Measurements from ENCODE around the gene FAT4. TPM values are rescaled to one million over a fixed set of nuclear protein-coding genes. Genes with fewer than 3 reads are reported as not detected.

The FAT4 gene
- total and polyA plus RNA-seq, 2 of the 8 experiments (the other 6 are each of a cell fraction or from before 2014, with no cell fraction given): 1.3 to 5.3 TPM

DNA sequence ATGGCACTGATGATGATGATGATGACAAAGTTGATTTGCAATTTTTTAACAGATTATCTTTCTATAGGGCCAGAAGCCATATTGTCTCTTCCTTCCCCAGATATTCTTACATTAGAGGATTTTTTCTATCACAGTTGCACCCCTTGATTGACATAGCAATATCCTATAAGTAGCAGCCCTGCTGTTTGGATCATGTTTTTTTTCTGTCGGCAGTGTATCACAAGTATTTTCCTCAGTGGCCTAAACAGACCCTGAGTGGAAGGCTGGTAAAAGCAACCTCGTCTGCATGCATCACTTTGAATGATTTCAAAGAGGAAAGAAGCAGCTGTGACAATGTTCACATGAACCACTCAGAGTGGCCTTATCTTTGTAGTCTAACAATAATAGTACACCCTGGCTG is 41.0 kb downstream of the FAT4 start:
- Histone ChIP-seq H3K4me2 (ENCODE audit: insufficient read depth in 1 of 2, low read depth in 2 of 2, low read length in 2 of 2) (no peak overlapping the region), H4K20me1 (replicated peaks in 1 of 2; ENCODE audit: control insufficient read depth in 1 of 2, insufficient read depth in 2 of 2, low read length in 2 of 2) (no peaks in the 10 kb centered on the region), H3K79me2 (ENCODE audit: control insufficient read depth in 1 of 2, insufficient read depth in 2 of 2, low read length in 2 of 2) (no peaks in the 10 kb centered on the region), H3K14ac (ENCODE audit: insufficient read length) (no peak overlapping the region), H2BK12ac (ENCODE audit: low read depth, low read length) (no peak overlapping the region), H3K9ac (replicated peaks in 1 of 4; ENCODE audit: extremely low read depth in 1 of 4, low read depth in 3 of 4, low read length in 3 of 4) (no peak overlapping the region), H3K4me1 (replicated peaks in 1 of 4; ENCODE audit: control insufficient read depth in 3 of 4, insufficient read depth in 4 of 4, low read length in 3 of 4) (peaks cover 2 to 22% (median 7%) of the 10 kb centered on the region in 4 experiments; a peak in 4 of 7 replicates), H3K27me3 (replicated peaks in 1 of 4; ENCODE audit: control insufficient read depth in 3 of 4, extremely low read depth in 1 of 4, insufficient read depth in 3 of 4, low read length in 3 of 4) (no peaks in the 10 kb centered on the region), H4K5ac (ENCODE audit: insufficient read length, low read depth, low read length) (no peak overlapping the region), H3K56ac (replicated peaks; ENCODE audit: insufficient read length, low read depth, low read length) (no peak overlapping the region), H2BK120ac (replicated peaks; ENCODE audit: low read depth, low read length) (no peak overlapping the region), H2BK15ac (ENCODE audit: low read length) (no peak overlapping the region), H3K4me3 (ENCODE audit: extremely low read depth in 1 of 4, insufficient read depth in 2 of 4, low read depth in 3 of 4, low read length in 4 of 4) (no peak overlapping the region), H4K91ac (replicated peaks; ENCODE audit: insufficient read length, low read length) (no peak overlapping the region), H3K27ac (ENCODE audit: low read depth, low read length) (no peak overlapping the region), H3K9me3 (ENCODE audit: insufficient read depth in 2 of 2, low read depth in 1 of 2, low read length in 1 of 2) (no peaks in the 10 kb centered on the region), H3K23ac (ENCODE audit: insufficient read length) (no peak overlapping the region), H4K8ac (ENCODE audit: extremely low read depth, insufficient read depth, low read length) (no peak overlapping the region), H3K36me3 (ENCODE audit: control insufficient read depth in 2 of 4, insufficient read depth in 4 of 4, low read length in 3 of 4) (no peaks in the 10 kb centered on the region), H3K4ac (replicated peaks; ENCODE audit: insufficient read length, low read depth, low read length) (no peak overlapping the region), H3K23me2 (ENCODE audit: low read depth, low read length) (no peaks in the 10 kb centered on the region), H2BK5ac (ENCODE audit: low read depth, low read length) (no peak overlapping the region), H3K79me1 (ENCODE audit: low read depth, low read length) (no peaks in the 10 kb centered on the region), H2AFZ (ENCODE audit: low read length) (no peak overlapping the region), H2BK20ac (ENCODE audit: low read length) (no peak overlapping the region), H3K18ac (ENCODE audit: extremely low read depth, low read length) (no peak overlapping the region; the same call in 1 of the 2 replicates), H2AK5ac (ENCODE audit: low read depth, low read length) (no peak overlapping the region)
- DNase-seq (ENCODE audit: low read depth in 1 of 2, low spot score in 2 of 2) (no peak), FAIRE-seq (no peak)
- ChIA-PET POLR2A (ENCODE audit: partially characterized antibody) (no interaction called here), CTCF (ENCODE audit: partially characterized antibody) (no interaction called here)
- WGBS, 2 experiments (ENCODE audit: extremely low coverage in 1 of 2, insufficient coverage in 1 of 2, insufficient read length in 1 of 2, insufficient replicate concordance in 2 of 2, low coverage in 1 of 2, low lambda C conversion rate in 2 of 2, missing lambda C conversion rate in 1 of 2): 87% methylated on average over 2 of the region's 2 CpGs; no CpG with 5 or more reads in 1 of the 2 experiments
- TF ChIP-seq BRCA1 (IDR thresholded peaks at IDR 0.05; ENCODE audit: low read depth, low read length) (no peak), RAD21 (IDR thresholded peaks at IDR 0.05 in 1 of 2, conservative IDR thresholded peaks at IDR 0.05 in 1 of 2; ENCODE audit: low read depth in 2 of 2, low read length in 2 of 2) (no peak), RNF2 (IDR thresholded peaks at IDR 0.05; ENCODE audit: borderline replicate concordance, low read depth, low read length, missing control alignments, poor library complexity, severe bottlenecking) (no peak)
